HG03432 (cell line): ENCODE measurements around the gene ZBTB7C.

ENCODE experiments used
- ATAC-seq: cut with Tn5 transposase; IDR thresholded peaks from one replicate; pipeline ENCODE4 v1.9.1; 2021; ENCODE audit warnings: mild to moderate bottlenecking, moderate library complexity; ENCODE audit not compliant: unreplicated experiment

Gene ZBTB7C

DNA sequence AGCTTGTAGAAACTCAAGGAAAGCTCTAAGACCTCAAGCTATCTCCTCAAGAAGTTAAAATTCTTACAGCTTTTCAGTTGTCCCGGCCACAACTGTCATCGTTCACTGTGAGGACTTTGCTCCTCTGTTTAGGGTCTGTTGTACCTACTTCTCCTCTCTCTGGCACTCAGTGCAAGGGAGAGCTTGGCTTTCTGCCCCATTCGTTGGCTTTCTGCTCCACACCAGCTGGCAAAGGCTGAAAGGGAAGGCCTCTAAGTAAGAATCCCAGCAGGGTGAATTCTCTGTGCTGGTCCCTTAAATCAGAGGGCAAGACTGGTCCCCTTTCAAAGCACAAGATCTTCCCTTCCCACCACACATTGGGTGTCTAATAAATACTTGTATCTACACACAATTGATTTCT, 17.3 kb downstream of the ZBTB7C start:
- ATAC-seq: no peak

DNA sequence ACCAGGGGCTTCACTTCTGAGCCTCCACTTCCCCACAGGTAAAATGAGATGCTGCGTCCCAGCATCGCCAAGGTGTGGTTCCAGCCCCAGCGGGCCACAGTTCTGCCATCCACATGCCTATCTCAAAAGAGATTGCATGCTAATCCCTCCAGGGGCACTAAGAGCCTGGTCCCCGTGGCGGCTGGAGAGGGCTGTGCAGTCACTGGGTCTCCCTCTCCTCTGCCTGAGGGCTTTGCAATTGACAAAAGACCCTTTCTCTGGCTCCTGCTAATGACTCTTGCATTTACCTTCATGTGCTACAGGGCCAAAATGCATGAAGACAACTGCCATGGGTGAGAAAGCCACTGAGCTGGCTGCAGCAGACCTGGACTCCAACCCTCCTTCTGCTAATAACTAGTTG, 18.5 kb downstream of the ZBTB7C start:
- ATAC-seq: no peak

DNA sequence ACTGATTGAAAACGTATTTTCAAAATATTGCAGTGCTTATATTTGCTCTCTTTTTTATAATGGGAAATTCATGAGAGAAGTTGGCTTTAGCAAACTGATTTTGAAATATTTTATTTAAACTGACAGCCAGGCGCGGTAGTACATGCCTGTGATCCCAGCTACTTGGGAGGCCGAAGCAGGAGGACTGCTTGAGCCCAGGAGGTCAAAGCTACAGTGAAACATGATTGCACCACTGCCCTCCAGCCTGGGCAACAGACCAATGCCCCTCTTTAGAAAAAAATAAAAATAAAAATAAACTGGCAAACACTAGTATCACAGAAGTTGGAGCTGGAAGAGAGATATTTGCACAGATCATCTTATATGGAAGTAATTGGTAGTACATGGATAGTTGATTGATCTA, 20.7 kb downstream of the ZBTB7C start:
- ATAC-seq: no peak

DNA sequence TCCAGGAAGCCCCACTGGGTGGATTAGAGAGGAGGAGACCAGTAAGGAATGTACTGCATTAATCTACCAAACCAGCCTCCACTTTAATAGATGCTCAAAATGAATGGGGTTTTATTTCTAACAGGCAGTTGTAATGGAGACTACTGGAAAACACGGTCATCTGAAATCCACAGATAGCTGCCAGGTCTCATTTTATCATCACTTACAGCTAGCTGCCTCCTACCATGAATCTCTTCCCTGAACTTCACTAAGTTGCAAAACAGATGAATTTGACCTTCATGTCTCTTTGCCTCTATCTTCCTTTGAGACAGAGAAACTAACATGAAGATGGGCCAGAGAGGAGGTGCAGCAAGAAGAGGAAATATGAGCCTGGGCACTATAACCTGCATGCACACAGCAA, 21.9 kb downstream of the ZBTB7C start:
- no peak for ATAC-seq

DNA sequence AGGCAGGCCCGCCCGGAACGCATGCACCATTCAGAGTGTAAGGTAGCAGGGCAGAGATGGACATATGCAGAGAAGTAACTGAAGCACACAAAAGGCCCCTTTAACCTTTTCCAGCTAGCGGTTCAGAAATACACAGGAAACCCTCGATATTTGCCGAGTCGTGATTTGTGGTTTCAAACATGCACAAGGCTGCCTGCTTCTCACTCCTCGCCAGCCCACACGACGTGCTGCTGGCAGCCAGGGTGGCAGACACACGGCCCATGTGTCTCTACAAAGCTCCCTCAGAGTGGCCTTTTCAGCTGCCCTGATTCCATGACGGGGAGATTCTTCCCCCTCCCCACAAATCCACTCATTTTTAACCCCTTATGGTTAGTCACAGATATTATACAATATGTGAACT, 23.6 kb downstream of the ZBTB7C start:
- no peak for ATAC-seq

DNA sequence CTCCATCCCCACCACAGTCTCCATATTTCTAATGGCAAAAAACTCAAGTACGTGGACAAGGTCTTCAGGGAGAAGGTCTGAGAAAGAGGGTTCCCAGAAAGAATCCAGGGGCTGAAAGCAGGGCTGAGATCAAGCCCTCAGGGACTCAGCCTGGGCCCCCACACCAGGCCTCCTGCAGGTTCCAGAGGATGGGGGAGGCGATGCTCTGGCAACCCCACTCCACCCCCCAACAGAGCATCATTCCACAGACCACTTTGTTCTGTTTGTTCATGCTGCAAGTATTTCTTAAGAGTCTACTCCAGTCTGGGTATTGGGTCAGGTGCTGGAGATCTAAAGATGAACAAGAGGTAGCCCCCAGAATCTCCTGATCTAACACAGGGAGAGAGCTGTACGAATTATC, 32.2 kb downstream of the ZBTB7C start:
- no peak for ATAC-seq

DNA sequence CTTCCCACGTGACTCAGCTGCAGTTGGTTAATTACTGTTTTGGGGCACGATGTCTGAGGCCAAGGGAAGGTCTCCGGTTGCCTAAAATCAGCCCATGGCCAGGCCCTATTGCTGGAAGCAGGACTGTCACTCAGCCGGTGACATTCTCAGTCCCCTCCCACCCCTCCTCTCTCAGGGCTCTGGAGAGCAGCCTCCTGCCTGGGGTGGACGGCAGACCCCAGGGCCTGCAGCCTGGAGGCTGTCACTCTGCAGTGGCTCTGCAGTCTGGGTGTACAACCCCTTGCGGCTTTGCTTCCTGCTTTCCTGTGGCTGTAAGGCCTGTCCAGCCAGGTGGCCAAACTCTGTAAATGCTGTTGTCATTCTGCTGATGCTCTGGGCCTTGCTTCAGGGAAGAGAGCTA, 32.8 kb downstream of the ZBTB7C start:
- no peak for ATAC-seq

DNA sequence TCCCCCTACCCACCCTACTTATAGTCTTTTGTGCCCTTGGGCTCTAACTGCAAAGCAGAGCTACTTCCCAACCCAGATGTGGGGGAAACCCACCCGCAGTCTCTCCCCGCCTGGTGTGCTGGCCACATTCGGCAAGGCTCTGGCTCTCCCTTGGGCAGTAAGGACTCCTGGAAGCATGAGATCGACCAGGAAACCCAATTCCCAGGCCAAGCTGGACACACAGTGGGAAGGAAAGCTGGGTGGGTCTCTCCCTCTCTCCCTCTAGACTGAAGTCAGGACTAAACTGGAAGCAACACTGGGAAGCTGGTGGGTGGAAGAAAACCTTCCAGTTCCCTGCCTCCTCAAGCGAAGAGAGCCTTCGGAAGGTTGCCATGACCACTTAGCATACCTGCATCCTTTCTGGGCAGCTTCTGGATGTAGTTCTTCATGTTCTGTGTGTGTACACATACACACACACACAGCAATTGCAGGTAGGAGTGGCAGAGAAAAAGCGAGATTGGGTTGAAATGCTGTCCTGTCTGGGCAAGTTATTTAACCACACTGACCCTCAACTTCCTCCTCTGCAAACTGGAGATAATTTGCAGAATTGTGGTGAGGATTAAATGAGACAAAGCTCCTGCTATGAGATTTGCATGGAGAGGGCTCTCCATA, 33.9 kb downstream of the ZBTB7C start:
- ATAC-seq: no peak

DNA sequence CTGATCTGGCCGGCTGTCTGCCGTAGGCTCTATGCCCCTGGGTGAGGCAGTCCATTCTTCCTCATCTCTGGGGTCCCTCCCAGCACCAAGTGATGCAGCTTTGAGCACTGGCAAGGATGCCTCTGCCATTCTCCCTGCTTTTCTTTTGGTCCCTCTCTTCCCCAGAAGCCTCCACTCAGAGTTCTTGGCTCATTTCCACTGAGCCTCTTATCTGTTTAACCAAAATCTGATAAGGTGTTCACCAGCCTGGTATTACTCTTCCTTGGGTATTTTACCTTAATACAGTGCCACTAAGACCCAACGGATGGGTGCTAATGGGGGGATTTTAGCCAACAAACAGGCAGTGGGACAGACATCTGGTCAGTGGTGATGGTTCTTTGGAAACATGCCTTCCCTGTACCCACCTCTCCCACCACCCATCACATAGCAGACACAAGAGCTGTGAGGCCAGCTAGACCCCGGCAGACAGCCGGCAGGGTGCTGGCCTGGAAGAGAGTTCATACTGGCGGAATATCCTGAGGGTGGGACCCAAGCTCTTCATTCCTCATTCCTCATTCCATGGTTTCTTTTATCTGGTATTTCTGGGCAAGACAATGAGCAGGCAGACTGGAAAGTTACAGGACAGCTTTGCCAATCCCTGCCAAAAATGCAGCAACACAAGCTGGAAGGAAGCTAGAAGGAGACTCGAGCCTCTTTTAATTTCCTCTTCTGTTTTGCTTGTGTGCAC, 34.6 kb downstream of the ZBTB7C start:
- ATAC-seq: no peak

DNA sequence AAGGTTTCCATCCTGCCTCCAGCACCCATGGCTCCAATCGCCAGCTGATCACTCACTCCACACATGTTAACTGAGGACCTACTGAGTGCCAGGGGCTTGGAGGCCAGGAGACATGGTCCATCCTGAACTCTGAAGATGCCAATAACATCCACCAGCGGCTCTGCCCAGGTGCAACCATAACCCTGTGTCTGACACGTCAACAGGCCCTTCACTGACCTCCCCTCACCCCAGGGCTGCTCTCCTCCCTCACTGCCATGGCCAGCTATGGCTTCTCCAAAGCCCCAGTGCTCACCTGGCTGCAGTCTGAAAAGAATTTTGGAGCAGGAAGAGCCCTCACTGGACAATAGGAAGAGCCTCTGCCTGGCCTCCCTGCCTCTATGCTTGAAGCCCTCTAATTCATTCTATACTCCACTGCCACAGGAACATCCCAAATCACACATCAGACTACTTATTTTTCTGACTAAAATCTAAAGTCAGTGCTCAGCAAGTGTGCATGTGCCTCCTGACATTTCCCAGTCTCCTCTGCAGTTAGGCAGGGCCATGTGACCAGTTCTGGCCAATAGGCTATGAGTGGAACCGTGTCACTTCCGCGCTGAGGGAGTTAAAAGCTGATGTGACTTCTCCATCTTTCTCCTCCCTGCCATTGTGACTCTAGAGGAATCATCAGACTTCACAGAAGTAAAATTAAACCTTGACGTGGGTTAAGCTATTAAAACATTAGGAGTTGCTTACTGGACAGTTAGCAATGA, 37.2 kb downstream of the ZBTB7C start:
- no peak for ATAC-seq

DNA sequence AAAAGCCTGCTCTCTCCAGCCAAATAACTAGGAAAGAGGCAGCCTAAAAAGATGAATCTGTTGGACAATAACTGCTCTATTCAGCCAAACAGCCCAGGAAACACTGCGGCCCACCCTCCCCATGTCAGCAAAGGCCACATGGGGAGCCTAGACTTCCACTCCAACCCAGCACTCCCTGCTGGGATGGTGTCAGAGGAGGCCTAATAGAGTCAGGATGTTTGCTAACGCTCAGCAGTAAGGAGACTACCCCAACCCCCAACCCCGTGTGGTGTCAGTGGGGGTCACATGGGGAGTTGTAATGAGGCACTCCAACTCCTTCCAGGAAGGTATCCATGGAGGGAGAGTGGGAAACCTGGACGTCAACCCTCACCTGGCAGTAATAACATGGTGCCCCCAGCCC, 41.6 kb downstream of the ZBTB7C start:
- ATAC-seq: no peak

DNA sequence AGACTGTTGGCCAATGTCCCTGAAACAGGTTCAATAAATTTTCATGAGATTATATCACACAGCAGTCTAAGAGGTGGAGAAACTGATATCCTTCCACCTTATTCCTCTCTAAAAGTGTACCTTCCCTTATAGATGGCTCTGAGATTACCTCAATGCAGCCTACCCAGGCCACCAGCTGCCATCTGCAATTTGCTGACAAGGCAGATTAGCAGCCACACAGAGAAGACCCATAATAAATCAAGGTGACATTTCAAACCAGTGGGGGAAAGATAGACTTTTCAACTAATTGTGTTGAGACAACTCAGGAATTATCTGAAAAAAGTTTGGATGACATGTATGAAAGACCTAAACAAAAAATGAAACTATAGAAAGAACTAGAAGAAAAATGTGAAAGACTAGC, 43.2 kb downstream of the ZBTB7C start:
- no peak for ATAC-seq

DNA sequence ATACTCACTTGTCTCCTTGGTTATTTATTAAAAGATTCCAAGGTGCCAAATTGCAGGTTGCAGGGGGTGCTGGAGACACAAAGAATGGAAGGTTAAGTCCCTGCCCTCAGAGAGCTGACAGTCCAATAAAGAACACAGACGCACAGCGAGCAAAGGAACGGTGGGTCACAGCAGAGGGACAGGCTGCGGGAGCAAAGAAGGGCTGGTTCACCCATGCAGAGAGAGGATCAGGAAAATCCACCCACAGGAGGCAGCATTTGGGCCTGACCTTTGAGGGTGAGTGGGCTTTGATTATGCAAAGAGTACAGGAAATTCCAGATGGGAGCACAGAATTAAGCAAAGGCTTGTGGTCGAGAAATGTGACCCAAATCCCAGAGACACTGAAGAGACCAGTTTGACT, 45.0 kb downstream of the ZBTB7C start:
- ATAC-seq: no peak

DNA sequence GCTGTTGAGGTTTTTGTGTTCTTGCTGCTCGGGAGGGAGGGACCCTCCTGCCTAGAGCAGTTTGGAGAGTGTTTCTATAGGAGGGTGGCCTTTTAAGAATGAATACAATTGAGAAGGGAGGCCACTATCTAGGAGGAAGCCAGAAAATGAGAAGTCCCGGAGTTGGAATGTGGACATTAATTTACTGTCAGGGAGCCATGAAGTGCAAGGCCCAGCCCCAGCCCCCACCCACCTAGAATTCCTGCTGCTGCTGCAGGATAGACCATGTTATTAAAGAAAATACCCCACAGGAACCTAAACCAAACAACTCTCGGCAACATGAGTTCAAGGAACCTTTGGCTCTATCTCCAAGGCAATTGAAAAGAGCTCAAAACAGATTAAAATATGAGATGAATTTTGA, 46.0 kb downstream of the ZBTB7C start:
- no peak for ATAC-seq

DNA sequence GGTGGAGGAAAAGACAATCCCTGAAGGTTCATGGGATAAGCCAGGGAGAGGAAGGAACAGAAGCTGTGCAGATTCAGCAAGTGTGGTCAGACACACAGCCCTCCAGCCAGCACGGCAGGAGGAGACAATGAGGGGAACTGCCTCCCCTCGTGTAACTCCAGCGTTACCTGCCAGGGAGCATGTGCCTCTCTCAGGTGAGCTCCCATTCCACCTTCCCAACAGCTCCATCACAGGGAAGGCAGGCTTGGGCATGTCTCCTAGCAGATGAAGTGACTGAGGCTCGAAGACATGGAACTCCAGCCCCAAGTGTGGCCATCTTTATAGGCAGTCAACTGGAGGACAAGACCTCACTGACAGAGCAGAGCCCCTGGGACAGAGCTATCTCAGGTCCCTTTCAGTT, 47.4 kb downstream of the ZBTB7C start:
- no peak for ATAC-seq

DNA sequence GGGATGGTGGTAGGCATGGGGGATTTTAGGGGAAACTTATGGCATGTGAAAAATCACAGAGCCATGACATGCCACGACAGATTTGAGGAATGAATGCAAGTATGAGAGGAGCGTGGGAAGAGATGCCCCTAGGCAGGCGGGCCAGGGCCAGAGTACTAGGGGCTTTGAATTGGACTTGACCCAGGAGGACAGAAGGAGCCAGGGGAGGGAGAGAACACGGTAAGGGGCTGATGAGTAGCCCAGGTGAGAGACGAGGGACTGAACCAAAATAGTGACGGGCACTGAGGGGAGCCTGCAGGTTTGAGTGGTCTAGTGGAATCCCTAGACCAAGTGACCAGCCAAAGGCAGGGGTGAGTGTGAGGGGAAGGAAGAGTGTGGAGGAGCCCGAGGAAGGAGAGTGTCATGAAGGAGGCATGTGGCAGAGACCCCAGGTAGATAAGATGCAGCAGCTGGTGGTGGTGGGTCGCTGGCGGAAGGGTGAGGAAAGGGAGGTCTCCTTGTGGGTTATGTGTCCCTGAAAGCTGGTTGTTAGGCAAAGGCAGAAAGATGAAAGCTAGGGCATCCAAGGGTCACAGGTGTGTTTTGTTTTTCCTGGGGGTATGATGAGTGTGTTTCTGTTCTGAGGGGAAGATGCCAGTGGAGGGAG, 48.7 kb downstream of the ZBTB7C start:
- ATAC-seq: no peak

DNA sequence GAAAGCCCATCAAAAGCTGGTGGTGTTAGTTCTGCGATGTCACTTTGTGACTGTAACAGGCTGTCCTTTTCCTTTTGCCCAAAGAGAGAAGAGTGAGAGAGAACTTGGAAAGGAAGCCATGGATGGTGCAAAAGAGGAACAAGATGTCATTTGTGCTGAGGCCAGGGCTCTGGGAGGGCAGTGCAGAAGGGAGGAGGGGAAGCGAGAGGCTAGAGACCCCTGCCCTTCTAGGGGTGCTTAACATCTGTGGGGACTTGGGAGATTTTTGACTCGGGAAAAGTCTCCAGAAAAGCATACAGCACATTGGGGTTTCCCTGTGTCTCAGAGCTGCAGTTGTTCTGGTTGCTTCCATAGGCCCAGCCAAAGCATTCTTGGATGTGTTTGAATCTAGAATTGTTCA, 49.6 kb downstream of the ZBTB7C start:
- no peak for ATAC-seq

DNA sequence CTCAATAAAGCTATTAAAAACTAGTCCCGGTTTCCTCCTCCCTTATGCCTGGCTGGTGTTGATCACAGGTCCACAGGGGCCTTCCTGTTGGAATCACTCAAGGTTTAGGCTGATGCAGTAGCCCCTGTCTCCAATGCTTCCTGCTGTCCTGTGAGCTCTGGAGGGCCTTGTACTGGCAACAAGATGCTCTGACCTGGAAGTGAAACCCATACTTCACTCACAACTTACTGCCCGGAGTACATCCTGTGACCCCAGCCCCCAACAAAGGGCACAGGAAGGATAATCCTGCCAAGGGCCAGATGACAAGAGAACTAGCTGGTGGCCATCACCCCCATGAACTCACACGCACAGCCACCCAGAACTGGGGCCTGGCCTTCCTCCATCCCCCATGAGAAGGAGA, 50.3 kb downstream of the ZBTB7C start:
- ATAC-seq: no peak

DNA sequence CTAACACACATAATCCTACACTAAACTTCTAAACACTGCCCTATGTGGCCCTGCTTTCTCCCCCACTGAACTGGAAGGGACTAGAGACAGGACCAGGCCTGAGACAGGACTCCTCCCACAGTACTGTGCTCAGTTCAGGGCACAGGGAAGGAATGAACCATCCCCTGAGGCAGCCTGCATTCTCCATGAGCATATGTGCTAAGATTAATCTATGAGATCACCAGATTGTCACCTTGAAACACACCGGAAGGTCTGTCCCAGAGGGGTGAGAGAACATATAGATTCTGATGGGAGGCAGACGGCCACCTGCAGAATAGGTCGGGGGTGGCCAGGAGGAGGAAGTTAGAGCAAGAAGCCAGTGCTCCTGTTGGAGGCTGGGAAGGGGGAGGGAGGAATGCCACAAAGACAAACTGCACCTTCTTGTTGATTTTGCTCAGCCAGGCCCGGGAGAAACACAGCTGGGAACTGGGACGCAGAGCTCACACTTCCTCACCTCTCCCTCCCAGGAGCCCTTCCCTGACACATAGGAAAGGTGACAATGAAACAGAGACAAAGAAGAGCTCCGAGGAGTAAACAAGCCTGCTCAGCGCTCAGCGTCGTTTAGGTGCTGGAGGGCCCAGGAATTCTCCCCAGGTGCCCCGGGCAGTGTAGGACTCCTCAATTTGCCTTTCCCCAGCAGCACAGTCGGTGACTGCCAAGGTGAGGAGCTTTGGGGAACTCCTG, 52.1 kb downstream of the ZBTB7C start:
- no peak for ATAC-seq

DNA sequence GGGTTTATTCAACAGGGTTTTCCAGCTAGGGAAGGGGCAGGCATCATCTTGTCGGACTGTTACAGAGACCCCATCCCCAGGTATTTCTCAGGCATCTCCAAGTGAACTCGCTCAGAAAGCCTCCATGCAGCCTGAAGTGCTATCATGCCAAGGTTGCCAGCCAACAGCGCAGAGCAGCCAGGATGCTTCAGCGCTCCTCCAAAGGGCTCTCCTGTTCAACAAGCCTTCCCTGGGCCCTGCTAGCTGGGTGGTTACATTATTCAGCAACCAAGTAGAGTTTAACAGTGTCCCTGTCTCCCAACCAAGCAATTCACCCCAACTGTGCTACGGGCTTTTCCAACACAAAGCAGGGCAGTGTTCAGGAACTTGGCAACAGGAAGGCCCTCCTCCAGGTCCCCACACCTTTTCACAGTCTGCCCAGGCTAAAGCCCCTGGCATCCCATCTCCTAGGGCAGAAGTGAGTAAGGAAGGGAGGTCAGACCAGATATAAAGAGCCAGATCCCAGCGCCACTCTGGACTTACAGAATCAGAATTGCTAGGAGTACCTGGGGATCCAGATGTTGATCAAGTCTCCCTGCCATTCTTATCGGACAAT, 52.9 kb downstream of the ZBTB7C start:
- no peak for ATAC-seq
